GM18498 (cell line): ENCODE measurements around the gene SH3TC2.

Experiments used
- ATAC-seq: cut with Tn5 transposase; IDR thresholded peaks from one replicate; pipeline ENCODE4 v1.9.1; 2021; ENCODE audit warnings: mild to moderate bottlenecking, moderate library complexity; ENCODE audit not compliant: unreplicated experiment

SH3TC2 gene

GRCh38 chr5:148974642-148975327, 88.1 kb downstream of the SH3TC2 start:
- no peak for ATAC-seq

GRCh38 chr5:148973455-148973854, 89.4 kb downstream of the SH3TC2 start:
- no peak for ATAC-seq

DNA sequence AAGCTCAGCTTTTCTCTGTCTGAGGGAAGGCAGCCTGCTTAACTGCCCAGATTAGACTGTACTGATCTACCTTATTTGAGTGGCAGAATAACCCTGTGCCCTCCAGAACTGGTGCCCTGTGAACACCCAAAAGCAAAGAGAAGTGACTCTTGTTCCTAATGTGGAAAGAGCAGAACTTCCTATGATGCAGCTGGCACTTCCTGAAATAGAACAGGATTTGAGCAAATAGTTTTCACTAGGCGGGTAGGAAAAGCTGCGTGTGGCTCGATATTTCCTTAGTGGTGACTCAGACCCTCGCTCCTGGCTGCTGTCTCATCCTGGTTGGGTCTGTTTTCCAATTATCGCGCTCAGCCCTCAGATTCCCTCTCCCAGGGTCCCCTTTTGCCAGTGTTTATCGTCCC, 89.9 kb downstream of the SH3TC2 start:
- ATAC-seq = no peak

DNA sequence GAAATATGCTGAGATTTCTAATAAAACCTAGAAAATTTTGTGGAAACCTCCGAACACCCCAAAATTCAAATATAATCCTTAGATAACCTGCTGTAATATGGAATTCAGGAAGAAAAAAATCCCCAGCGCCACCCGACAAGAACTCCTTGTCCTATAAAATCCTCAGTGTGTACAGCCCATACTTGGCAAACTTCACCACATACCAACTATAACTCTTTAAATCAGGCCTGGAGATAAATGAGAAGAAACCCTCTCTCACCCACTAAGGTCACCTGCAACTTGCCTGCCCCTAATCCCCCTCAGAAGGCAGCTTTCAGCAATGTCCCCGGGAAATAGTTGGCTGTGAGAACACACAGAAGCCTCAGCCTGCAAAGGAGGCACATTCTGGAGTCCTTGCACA, 90.5 kb downstream of the SH3TC2 start:
- ATAC-seq = no peak

DNA sequence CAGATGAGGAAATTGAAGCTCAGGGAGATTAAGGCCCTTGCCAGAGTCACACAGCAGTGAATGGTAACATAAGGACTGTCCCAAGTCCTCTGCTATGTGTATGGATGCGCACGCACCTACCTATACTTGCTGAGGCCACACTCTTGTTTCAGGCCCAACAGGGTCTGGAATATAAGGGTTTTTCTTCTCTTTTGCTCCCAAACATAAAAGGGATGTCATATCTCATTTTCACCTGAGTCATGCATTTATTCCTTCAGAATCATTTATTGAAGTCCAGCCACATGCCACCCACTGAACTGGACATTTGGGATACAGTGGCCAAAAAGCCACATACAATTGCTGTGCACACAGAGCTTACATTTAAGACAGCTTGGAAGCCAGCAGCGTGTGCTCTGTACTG, 92.0 kb downstream of the SH3TC2 start:
- no peak for ATAC-seq

DNA sequence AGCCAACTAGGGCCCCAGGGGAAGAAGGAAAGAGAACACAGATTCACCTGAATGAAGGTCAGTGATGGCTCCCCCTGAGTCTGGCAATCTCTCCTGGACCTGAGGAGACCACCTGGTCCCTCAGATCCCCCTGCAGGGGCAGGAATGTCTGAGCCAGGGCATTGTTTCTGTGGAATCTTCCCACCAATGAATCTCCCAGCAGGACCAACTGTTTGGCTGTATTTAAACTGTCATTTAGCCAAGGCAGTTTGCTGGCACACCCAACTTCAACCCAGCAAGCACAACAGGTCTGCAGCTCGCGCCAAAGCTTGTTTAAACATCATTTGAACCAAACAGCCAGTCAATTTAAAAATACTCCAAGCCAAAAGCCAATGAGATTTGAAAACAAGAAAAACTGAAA, 92.6 kb downstream of the SH3TC2 start:
- ATAC-seq = no peak

GRCh38 chr5:148969291-148969690, 93.6 kb downstream of the SH3TC2 start:
- ATAC-seq = no peak

GRCh38 chr5:148968311-148968710, 94.6 kb downstream of the SH3TC2 start:
- ATAC-seq = no peak

GRCh38 chr5:148967783-148968182, 95.1 kb downstream of the SH3TC2 start:
- ATAC-seq = no peak

- no peak for ATAC-seq
Observed at GRCh38 chr5:148966938-148967337, 95.9 kb downstream of the SH3TC2 start.

DNA sequence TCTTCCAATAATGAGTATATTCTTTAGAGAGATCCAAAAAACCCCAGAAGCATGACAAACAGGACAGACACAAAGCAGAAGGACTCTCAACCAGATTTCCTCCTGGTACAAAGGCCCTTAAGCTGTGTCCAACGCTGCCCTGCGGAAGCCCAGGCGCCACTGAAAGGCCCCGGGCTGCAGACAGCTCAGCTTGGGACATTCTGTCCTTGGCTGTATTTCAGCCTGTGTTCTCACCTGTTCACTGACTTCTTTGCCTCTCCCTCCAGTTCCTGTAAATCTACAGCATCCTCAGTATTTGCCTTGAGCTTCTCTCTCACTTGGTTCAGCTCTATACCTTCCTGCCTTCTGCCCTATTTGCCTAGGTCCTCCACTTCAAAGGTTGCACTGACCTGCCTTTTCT, 96.5 kb downstream of the SH3TC2 start:
- ATAC-seq = no peak

DNA sequence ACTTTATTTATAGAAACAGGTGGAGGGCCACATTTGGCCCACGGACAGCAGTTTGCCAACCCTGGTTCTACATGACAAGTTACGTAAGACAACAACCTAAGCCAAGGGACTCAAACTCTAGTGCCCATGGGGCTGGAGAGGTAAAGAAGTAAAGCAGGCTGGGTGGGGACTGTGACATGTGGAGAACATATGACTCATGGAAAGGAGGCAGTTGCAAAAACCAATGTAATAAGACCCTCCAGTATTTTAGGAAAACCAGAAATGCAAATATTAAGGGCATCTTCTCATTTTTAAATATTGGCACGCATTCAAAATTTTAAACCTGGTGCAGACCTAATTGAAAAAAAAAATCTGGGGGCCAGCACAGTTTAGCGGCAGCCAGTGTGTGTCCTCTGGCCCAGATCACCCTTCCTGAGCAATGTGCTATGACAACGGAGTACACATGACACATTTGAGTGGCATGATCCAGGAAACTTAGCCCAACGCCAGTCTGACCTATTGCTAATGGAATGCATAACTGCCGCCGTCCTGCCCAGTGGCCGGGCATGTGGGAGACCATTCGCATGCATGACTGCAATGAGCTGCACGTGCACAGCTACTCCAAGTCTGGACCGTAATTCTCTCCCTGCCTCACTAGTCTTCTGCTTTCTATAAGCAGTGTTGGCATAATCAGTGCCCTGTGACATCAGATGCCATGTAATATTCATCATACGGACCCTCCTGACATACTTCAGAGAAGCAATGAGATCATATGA, 97.2 kb downstream of the SH3TC2 start:
- no peak for ATAC-seq

- no peak for ATAC-seq
Observed at GRCh38 chr5:148963664-148964063, 99.2 kb downstream of the SH3TC2 start.

GRCh38 chr5:148962761-148963324, 100.0 kb downstream of the SH3TC2 start:
- no peak for ATAC-seq

GRCh38 chr5:148962200-148962550, 100.7 kb downstream of the SH3TC2 start:
- no peak for ATAC-seq

- no peak for ATAC-seq
Observed at GRCh38 chr5:148961261-148962199, 101.3 kb downstream of the SH3TC2 start.

DNA sequence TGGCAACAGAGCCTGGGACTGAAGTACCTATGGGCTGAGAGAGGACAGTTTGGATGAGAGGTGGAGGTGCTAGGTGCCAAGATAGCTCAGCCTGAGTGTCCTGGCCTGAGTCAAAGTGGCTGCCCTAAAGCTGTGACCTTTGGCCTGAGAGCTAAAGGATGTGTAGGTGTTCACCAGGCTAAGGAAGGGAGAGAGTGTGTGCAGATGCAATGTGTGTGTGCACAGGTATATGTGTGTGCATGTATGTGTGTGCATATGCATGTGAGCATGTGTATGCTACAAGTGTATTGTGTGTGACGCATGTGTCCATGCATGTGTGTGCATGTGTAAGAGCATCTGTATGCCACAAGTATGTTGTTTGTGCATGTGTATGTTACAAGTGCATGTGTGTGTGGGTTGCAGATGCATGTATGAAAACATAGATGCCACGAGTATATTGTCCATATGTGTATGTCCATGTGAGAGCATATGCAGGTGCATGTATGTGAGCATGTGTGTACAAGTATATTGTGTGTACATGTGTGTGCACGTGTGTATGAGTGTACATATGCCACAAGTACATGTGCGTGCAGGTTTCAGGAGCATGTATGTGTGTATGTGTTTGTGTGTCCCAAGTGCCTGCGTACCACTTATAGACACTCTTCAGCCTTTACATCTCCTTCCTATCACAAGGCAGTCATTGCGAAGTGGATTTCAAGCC, 102.6 kb downstream of the SH3TC2 start:
- ATAC-seq = no peak

GRCh38 chr5:148957591-148958202, 105.2 kb downstream of the SH3TC2 start:
- ATAC-seq = peak; percentile 57

GRCh38 chr5:148956477-148957385, 106.1 kb downstream of the SH3TC2 start:
- no peak for ATAC-seq
